Stimulated activated CD4-positive, alpha-beta T cell treated with anti-CD3 and anti-CD28 coated beads, Interleukin-1b, Interleukin-23, amount 100 ng/mL, for 24 hours (primary cell): ENCODE results near the gene GAS5.
"Not testable (repeated sequence)": the region's sequence is repeated elsewhere in the genome, so short reads cannot be mapped to it uniquely, and the experiment has no call there.

Source experiments
- DNase-seq, 4 experiments: peaks; one replicate each; pipeline ENCODE4 v3.0.0-alpha.2; 2020; ENCODE audit warnings: low read depth in 4 of 4, low spot score in 1 of 4

The GAS5 gene

GRCh38 chr1:173867753-173868265 lies at the start of gene GAS5:
Gene GAS5 (minus strand): TSS chr1:173867989.
- DNase-seq = peak; percentile 97 to 99 (median 99)

GRCh38 chr1:173917149-173917548 lies 49.4 kb upstream of the GAS5 start, which contains the start of gene SERPINC1:
Gene SERPINC1 (minus strand): TSS chr1:173917327. CDS start chr1:173917259, 68 bp downstream.
- no peak for DNase-seq

- DNase-seq = no peak
These were observed 48.9 kb upstream of the GAS5 start for GRCh38 chr1:173916667-173917066.

- DNase-seq = no peak
These were observed 47.8 kb upstream of the GAS5 start for GRCh38 chr1:173915596-173915995.

- DNase-seq = peak in 1 of 4 experiments; percentile 9
These were observed 46.6 kb upstream of the GAS5 start for GRCh38 chr1:173914366-173914871.

- no peak for DNase-seq
These were observed 45.3 kb upstream of the GAS5 start for GRCh38 chr1:173913111-173913510.

GRCh38 chr1:173903827-173904531 lies 36.2 kb upstream of the GAS5 start:
- DNase-seq = no peak

GRCh38 chr1:173900992-173901391 lies 33.2 kb upstream of the GAS5 start:
- DNase-seq = no peak

GRCh38 chr1:173900427-173900826 lies 32.6 kb upstream of the GAS5 start:
- DNase-seq = no peak

- no peak for DNase-seq
These were observed 26.4 kb upstream of the GAS5 start for GRCh38 chr1:173894189-173894588.

- DNase-seq = no peak
These were observed 25.8 kb upstream of the GAS5 start for GRCh38 chr1:173893611-173894010.

GRCh38 chr1:173889885-173890284 lies 22.1 kb upstream of the GAS5 start:
- DNase-seq = no peak

GRCh38 chr1:173888749-173889148 lies 21.0 kb upstream of the GAS5 start:
- no peak for DNase-seq

- no peak for DNase-seq
These were observed 19.8 kb upstream of the GAS5 start for GRCh38 chr1:173887627-173888026.

- DNase-seq = no peak
These were observed 19.2 kb upstream of the GAS5 start for GRCh38 chr1:173886746-173887611.

GRCh38 chr1:173884701-173885100 lies 16.9 kb upstream of the GAS5 start:
- DNase-seq = no peak

- DNase-seq = not testable (repeated sequence)
These were observed 13.3 kb upstream of the GAS5 start for GRCh38 chr1:173881117-173881516.

GRCh38 chr1:173878251-173878650 lies 10.5 kb upstream of the GAS5 start:
- no peak for DNase-seq

GRCh38 chr1:173876732-173877131 lies 8.9 kb upstream of the GAS5 start:
- no peak for DNase-seq

GRCh38 chr1:173871500-173871899 lies 3.7 kb upstream of the GAS5 start:
- no peak for DNase-seq

- no peak for DNase-seq
These were observed 3.3 kb upstream of the GAS5 start for GRCh38 chr1:173871091-173871490.
